ENCODE measurements around the gene TMEM14B.

GRCh38 chr6:10746915-10747250, 722 bp upstream of the TMEM14B start:
- no peak for TF ChIP-seq CTCF (conservative IDR thresholded peaks at IDR 0.05; ENCODE audit: low read length)
- no peak for TF ChIP-seq EZH2phosphoT487 (IDR thresholded peaks at IDR 0.05; ENCODE audit: borderline replicate concordance)

Measured in Loucy (cell line).